Measurements from ENCODE around the gene CFAP46. TPM values are rescaled to one million over a fixed set of nuclear protein-coding genes. Genes with fewer than 3 reads are reported as not detected.
A peak's percentile ranks its signal among the peaks of the same experiment; 100 is the strongest.
"Not testable (repeated sequence)": the region's sequence is repeated elsewhere in the genome, so short reads cannot be mapped to it uniquely, and the experiment has no call there.

Gene CFAP46
- total and polyA plus RNA-seq, 2 of the 8 experiments (the other 6 are each of a cell fraction or from before 2014, with no cell fraction given), result 2.6 to 4.8 TPM

- H2BK15ac ChIP-seq (ENCODE audit: low read length); H3K79me2 ChIP-seq (ENCODE audit: control insufficient read depth in 1 of 2, insufficient read depth in 2 of 2, low read length in 2 of 2); H3K27ac ChIP-seq (ENCODE audit: low read depth, low read length); H3K14ac ChIP-seq (ENCODE audit: insufficient read length); H4K5ac ChIP-seq (ENCODE audit: insufficient read length, low read depth, low read length); H2AFZ ChIP-seq (ENCODE audit: low read length); H3K79me1 ChIP-seq (ENCODE audit: low read depth, low read length); H2BK20ac ChIP-seq (ENCODE audit: low read length); H3K4me1 ChIP-seq (replicated peaks in 1 of 4; ENCODE audit: control insufficient read depth in 3 of 4, insufficient read depth in 4 of 4, low read length in 3 of 4); H3K4me3 ChIP-seq (ENCODE audit: extremely low read depth in 1 of 4, insufficient read depth in 2 of 4, low read depth in 3 of 4, low read length in 4 of 4); H3K4ac ChIP-seq (replicated peaks; ENCODE audit: insufficient read length, low read depth, low read length); H2AK5ac ChIP-seq (ENCODE audit: low read depth, low read length); H2BK5ac ChIP-seq (ENCODE audit: low read depth, low read length); H3K23me2 ChIP-seq (ENCODE audit: low read depth, low read length); H2BK120ac ChIP-seq (replicated peaks; ENCODE audit: low read depth, low read length); POLR2A ChIA-PET (ENCODE audit: partially characterized antibody); H3K18ac ChIP-seq (ENCODE audit: extremely low read depth, low read length); H4K91ac ChIP-seq (replicated peaks; ENCODE audit: insufficient read length, low read length); H3K4me2 ChIP-seq (ENCODE audit: insufficient read depth in 1 of 2, low read depth in 2 of 2, low read length in 2 of 2); FAIRE-seq; H3K56ac ChIP-seq (replicated peaks; ENCODE audit: insufficient read length, low read depth, low read length); H4K20me1 ChIP-seq (replicated peaks in 1 of 2; ENCODE audit: control insufficient read depth in 1 of 2, insufficient read depth in 2 of 2, low read length in 2 of 2); H3K36me3 ChIP-seq (ENCODE audit: control insufficient read depth in 2 of 4, insufficient read depth in 4 of 4, low read length in 3 of 4); H3K27me3 ChIP-seq (replicated peaks in 1 of 4; ENCODE audit: control insufficient read depth in 3 of 4, extremely low read depth in 1 of 4, insufficient read depth in 3 of 4, low read length in 3 of 4); H3K9ac ChIP-seq (replicated peaks in 1 of 4; ENCODE audit: extremely low read depth in 1 of 4, low read depth in 3 of 4, low read length in 3 of 4); H3K23ac ChIP-seq (ENCODE audit: insufficient read length); DNase-seq (ENCODE audit: low read depth in 1 of 2, low spot score in 2 of 2); H2BK12ac ChIP-seq (ENCODE audit: low read depth, low read length); H3K9me3 ChIP-seq (ENCODE audit: insufficient read depth in 2 of 2, low read depth in 1 of 2, low read length in 1 of 2): not testable (repeated sequence)
- CTCF ChIA-PET (ENCODE audit: partially characterized antibody), result interaction anchor here (1.0 kb wide), 1 partner anchor 14 kb away, joined by 5 read pairs; no protein-coding TSS in a partner anchor
- WGBS, 2 experiments (ENCODE audit: extremely low coverage in 1 of 2, insufficient coverage in 1 of 2, insufficient read length in 1 of 2, insufficient replicate concordance in 2 of 2, low coverage in 1 of 2, low lambda C conversion rate in 2 of 2, missing lambda C conversion rate in 1 of 2), result 95% methylated on average over 6 of the region's 7 CpGs; no CpG with 5 or more reads in 1 of the 2 experiments
- H4K8ac ChIP-seq (ENCODE audit: extremely low read depth, insufficient read depth, low read length), result peak overlapping the region; percentile 25; the same call in 1 of the 2 replicates
These were observed 19.0 kb downstream of the CFAP46 start for GRCh38 chr10:132923384-132923783.
